Measurements from ENCODE around the gene LINC00237.

The LINC00237 gene

GRCh38 chr20:21106171-21107017 is at the start of gene LINC00237:
LINC00237 (minus strand) TSS chr20:21106358.
- DNase-seq: no peak

DNA sequence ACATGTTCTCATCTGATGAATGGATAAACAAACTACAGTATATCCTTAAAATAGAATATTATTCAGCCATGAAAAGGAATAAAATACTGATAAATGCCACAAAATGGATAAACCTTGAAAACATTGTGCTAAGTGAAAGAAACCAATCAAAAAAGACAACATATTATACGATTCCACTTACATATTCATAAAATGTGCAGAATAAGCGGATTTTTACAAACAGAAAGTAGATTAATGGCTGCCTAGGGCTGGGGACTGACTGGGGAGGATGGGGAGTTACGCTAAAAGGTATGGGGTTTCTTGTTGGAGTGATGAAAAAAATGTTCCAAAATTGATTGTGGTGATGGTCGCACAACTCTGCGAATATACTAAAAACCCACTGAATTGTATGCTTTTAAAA is 49.1 kb upstream of the LINC00237 start:
- DNase-seq: no peak

- no peak for DNase-seq
These were observed 48.5 kb upstream of the LINC00237 start for GRCh38 chr20:21154692-21155091.

DNA sequence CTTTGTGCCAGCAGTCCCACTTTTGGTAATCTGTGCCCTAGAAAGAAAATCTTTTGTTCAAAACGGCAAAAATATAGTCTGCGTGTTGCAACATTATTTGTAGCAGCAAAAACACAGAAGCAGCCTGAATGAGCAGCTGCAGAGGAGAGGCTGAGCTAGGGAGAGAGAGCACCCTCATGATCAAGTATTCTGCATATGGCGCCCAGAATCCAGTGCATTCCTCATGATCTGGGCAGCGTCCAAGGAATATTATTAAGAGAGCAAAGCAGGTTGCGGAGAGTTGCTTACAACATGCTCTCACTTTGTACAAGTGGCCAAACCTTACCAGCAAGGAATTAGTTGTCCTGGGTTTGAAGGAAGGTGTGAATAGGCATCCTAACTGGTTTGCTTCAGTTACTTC is 45.6 kb upstream of the LINC00237 start:
- DNase-seq: no peak

GRCh38 chr20:21149344-21149743 is 43.2 kb upstream of the LINC00237 start:
- DNase-seq: no peak

DNA sequence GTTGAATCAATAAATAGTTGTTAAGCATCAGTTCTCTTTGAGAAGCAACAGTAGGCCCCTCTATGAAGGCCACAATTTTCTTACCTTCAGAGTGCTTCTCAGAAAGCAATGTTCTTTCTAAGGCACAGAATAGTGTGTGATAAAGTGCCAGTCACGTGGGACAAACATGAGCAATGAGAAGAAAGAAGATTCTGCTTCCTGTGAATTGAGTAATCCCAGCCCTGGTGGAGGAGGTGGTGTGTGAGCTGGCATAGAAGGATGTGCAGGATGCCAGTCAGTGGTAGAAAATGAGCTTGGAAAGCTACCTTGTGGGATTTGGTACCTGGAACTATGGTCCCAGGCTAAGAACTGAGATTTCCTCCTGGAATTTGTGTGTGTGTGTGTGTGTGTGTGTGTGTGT is 41.4 kb upstream of the LINC00237 start:
- no peak for DNase-seq

- no peak for DNase-seq
These were observed 40.1 kb upstream of the LINC00237 start for GRCh38 chr20:21146215-21146614.

DNA sequence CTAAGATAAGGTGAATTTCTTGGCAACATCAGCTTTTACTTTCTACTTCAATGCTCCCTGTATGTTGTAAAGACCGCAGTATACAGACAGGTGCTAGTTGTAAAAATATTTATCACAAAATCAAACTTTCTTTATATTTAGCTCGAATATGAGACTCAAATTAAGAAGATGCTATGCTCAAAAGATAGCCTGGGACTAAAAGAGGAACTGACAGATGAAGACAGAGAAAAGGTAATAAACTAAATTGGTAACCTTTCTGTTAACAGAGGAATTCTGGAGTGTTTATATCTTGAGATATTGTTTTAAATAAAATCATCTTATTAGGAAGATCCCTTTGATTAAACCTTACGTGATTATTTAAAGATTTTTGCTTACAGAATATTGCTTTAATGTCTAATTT is 39.3 kb upstream of the LINC00237 start:
- DNase-seq: no peak

DNA sequence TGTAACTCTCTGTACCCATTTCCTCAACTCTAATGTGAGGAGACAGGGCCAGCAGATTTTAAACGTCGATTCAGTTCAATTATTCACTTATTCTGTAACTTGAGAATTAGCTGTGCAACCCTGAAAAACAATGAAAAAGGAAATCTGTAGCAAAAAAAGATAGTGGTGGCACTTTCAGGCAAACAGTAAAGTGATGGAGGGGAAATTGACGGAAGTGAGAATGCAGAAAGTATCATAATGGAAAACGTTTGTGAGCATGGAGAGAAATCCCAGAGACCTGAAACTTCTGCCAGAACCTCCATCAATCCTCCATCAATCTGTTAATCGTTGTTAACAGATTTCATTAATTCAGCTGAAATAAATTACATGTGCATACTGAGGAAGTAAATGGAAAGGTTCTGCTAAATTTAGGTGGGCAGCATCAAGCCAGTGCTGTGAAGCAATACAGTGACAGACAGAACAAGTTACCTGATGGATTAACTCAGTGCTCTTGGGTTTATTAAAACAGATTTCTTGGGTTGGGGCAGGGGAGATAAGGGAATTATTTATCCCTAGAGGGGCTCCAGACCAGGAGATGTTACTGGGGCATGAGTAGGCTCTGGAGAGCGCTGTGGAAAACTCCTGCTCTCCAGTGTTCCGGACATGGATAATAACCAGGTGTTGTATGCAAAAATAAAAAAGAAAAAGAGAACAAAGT is 37.2 kb upstream of the LINC00237 start:
- no peak for DNase-seq

DNA sequence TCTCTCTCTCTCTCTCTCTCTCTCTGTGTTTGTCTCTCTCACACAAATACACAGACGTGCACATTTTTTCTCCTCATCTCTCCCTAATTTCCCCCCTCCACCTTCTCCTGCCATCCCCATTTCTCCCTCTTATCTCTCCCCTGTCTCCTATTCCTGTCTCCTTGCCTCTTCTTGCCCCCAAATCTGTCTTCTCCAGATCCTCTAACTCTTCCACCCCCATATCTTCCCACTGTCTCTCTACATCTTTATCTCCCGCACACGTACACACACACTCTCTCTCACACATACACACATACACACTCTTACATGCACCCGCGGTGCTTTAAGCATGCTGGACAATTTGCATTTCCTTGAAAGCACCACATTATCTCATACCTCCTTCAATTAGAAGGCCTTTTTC is 35.7 kb upstream of the LINC00237 start:
- DNase-seq: no peak

DNA sequence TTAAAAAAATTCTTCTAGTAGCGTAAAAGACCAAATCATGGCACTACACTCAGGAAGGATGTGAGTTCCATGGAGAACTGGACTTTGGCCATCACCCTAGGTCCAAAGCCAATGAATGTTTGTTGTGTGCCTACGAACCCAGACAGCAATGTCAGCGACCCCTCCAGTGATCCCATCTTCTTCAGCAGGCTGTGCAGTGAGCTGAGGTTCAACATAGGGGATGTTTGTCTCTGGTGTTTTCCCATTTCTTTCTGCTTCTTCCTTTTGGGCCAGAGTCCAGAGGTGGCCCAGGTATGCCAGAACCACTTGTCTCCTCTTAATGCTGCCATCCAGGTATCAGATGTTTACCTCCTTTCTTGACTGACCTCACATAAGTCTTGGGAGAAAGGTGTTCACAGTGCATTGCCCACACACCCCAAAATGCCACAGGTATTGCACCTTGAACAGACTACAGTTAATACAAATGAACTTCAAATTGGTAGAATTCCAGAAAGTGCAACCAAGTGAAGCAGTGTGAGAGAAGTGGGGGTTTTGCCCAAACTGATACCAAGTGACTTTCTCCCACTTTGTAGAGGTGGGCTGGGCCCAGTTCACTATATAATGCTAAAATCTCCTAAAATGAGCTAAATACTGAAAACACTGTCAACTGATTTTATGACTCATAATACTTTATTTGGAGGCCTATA is 33.9 kb upstream of the LINC00237 start:
- DNase-seq: no peak

GRCh38 chr20:21137078-21137477 is 30.9 kb upstream of the LINC00237 start:
- no peak for DNase-seq

DNA sequence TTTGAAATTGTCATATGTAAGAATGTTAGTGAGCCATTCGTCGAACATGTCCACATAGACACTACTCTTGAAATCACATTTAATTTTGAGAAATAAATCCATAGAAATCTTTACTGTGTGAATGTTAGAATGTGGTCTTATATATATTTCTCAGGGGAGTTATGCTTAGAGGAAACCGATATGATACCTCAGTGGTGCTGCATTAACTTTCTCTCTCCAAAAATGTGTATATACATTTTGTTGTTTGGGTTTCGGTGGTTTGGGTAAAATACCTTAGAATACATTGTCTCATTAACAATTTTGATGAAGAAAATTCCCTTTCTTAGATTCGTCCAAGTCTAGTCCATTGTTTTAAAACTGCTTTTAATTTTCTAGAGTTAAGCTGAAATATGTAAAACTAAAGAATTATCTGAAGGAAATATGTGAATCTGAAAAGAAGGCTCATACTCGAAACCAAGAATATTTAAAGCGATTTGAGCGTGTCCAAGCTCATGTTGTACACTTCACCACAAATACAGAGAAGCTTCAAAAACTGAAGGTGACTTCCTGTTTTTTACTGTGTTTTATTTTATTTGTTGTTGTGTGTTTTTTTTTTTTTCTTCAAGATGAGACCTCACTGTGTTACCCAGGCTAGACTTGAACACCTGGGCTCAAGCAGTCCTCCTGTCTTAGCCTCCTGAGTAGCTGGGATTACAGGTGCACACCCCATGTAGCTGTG is 30.0 kb upstream of the LINC00237 start:
- DNase-seq: no peak

GRCh38 chr20:21134883-21135493 is 28.8 kb upstream of the LINC00237 start:
- DNase-seq: no peak

DNA sequence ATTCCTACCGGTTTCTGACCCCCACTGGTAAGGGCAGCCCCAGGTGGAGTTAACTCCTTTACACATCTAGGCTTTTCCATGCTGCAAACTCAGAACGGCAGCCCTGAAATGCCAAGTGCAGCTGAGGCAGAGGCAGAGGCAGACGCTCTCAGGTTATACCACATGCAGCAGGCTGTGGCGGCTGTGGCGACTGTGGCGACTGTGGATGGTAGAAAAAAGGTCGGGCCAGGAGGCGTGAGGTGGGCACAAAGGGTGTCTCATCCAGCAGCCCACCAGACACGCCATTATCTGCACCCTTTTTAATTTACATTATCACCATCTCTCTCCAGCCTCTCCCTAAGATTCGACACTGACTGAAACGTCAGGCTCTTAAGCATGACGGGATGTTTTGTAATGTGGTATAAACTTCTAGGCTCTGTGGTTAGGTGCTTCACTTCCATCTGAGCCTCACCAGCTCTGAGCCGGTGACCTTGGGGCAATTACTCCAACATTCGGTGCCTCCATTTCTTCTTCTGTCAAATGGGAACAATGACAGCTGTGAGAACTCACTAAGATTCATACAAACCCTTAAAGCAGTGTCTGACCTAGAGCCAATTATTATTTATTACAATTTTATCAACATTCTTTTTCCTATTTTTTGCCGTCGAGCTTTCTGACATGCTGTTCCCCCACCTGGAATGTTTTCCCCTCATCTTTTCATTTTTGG is 27.9 kb upstream of the LINC00237 start:
- DNase-seq: no peak

GRCh38 chr20:21133404-21133803 is 27.2 kb upstream of the LINC00237 start:
- no peak for DNase-seq

DNA sequence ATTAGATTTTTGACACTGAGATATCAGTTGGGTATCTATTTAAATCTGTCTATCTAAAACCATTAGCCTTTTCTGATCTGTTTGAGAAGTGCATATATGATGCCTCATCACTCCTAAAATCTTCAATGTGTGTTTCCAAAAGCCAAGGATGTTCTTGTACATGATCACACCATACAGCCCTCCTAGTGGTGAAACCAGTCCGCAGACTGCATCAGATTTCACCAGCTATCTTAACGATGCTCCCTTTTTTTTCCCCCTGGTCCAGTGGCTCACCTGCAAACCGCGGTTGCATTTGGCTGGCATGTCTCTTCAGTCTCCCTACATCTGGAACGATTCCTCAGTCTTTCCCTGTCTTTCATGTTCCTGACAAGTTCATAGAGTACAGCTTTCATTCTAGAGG is 23.7 kb upstream of the LINC00237 start:
- DNase-seq: no peak

GRCh38 chr20:21127201-21127981 is 21.2 kb upstream of the LINC00237 start:
- no peak for DNase-seq

- DNase-seq: no peak
These were observed 20.4 kb upstream of the LINC00237 start for GRCh38 chr20:21126581-21126870.

- DNase-seq: peak; percentile 85
These were observed 19.9 kb upstream of the LINC00237 start, which contains the start of gene KIZ for GRCh38 chr20:21125849-21126580. KIZ (plus strand) TSS chr20:21126082; CDS start chr20:21126116, 34 bp downstream.
